Measurements from ENCODE around the gene NDUFAF8.

Gene NDUFAF8

DNA sequence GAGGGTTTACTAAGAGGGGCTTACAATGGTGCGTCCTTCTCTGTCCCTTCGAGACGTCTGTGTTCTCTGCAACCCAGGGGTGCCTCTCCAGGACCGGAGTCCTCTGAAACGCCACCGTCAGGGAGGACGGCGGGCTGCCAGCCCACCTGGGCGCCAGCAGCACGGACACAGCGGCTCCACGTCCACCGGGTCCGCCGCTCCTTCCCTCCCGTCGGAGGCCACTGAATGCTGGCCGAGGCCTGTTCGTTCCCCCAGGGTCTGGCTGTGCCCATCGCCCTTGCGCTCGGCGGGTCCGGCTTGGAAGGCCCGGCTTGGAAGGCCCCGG lies 666 bp upstream of the NDUFAF8 start:
- no peak for DNase-seq (ENCODE audit: low read depth, low spot score)

DNA sequence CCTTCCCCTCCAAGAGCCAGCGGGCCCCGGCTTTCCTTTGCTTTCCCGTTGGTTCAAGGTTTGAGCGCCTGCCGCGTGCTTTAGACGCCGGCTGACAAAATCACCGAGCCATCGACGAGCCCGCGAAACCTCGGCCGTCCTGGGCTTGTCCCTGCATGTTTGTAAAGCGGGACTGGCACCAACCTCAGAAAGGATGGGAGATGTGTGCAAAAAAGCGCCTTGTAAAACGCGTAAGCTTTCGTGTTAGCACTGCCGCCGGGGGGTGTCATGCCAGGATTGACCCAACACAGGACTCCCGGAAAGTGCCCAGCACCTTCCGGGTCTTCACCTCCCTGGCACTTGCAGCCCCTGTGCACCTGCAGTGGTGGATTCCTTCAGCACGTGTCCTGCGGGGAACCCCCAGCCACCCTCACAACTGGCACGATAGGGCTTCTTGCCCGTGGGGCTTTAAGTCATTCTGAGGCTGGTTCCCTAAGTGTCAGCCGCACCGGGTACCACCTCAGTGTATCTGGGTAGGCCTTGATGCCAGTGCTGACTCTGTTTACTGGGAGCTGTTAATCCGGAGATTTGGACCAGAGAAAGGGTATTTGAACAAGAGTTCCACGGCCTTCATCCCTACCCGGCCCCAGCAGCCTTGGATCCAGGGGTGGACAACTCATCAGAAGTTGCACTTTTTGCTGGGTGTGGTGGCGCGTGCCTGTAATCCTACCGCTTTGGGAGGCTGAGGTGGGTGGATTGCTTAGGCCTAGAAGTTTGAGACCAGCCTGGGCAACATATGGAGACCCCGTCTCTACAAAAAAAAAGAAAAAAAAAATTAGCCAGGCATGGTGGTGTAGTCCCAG lies 817 bp downstream of the NDUFAF8 start:
- no peak for DNase-seq (ENCODE audit: low read depth, low spot score)

DNA sequence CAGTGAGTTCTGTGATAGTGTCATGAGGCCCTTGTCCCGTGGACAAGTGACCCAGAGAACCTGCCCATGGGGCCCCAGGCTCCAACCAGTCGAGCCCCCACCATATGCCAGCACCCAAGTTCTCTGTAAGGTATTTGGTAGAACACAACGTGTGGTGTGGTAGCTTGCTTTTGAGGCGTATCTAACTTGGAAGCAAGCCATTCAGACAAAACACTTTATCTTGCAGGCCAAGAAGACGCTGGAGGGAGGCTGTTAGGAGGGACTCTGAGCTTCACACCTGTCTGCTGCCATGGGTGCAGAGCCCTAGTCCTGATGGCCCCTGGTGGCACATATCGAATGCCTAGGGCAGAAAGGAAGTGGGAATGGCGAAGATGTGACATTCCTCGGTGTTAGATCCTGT lies 1.6 kb downstream of the NDUFAF8 start:
- DNase-seq (ENCODE audit: low read depth, low spot score): no peak

DNA sequence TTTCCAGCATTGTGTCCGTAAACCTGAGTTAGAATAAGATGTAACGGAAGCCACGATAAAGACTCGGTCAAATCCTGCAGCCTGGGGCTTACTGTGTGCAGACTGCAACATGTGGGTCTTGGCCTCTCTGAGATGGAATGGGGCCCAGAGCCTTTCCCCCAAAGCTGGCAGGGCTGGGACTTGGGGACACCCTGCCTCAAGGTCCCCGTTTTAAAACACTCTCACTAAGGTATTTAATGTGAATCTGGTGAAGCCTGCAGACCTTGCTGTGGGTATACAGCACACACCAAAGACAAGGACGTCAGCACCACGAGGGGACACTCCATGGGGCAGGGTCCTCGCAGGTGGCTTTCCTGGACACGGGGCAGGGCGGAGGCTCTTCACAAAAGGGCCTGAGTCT lies 2.1 kb downstream of the NDUFAF8 start:
- no peak for DNase-seq (ENCODE audit: low read depth, low spot score)

DNA sequence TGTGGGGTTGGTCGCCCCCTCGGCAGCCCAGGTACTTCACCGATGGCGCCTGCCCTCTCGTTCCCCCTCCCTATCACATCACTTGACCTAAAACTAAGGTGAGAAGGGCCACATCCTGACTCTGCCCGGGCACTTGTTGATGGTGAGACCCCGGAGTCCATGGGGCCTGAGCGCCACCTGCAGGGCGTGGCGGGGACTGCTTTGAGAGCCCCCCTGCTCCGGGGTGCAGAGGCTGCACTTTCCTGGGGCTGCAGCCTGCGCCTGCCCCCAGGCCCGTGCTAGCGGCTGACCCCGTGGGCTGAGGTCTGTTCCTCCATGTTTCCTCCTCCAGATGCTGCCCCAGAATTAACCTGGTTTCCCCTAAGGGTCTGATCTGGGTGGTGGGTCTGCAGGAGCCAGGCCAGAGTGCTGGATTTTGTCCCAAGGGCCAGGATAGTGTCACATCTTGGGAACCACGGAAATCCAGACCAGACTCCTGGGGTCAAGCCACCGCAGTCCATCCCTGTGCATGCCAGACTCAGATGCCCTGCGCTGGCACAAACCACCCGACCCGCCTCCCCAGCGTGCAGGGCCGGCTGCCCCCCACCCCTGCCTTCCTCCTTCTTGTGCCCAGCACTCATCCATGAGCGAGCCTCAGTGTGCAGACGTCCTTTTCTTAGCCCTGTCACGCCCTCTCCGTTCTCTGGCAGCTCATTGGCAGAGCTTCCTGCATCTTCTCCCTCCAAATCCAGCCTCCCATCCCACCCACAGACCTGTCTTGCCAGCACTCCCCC lies 2.7 kb downstream of the NDUFAF8 start:
- peak; percentile 26 for DNase-seq (ENCODE audit: low read depth, low spot score)

DNA sequence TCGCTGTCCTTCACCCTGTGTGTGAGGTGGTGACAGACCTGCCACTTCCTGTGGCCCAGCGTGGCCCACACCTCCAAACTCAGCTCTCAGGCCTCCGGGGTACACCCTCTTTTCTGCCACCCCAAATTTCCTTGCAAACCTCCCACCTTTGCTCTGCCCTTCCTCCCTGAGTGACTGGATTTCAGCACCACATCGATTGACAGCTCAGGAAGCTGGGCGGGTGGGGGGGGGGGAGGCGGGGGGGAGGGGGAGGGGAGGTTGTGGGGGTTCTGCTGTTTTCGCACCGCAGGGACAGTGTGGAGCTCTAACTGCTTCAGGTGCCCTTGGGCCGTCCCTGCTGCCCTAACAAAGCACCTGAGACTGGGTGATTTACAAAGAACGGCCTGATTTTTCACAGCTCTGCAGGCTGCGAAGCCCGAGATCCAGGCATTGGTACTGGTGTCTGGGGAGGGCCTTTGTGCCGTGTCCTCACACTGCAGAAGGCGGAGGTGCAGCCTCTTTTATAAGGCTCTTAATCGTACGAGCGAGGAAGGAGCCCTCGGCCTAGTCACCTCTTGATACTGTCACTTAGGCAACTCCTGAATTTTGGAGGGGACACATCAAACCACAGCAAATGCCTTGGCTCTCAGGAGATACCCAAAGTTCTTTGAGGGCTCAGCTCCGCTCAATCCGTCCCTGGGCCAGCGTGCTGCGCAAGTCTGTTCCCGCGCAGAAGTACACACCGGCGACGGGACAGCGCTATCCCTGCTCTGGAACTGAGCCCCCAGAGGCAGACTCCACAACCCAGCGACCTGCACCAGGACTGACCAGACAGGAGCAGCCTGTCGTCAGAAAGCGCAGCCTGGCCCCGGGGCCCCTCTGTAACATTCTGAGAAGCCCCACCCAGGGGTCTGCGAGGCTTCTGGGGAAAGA lies 3.6 kb downstream of the NDUFAF8 start:
- DNase-seq (ENCODE audit: low read depth, low spot score): no peak

DNA sequence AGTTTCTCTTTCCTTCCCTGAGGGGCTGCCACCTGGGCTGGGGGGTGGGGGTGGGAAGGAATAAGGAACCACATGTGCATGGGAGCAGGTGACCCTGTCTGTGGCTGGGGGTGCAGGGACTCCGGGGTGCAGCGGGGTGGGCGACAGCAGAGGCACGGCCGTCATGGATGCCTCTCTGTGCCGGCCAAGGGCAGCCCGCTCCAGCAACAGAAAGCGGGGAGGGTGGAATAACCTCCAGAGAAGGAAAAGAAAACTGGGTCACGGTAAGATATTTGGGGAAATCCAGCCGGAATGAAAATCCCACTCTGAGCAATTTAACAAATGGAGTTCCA lies 4.2 kb downstream of the NDUFAF8 start:
- DNase-seq (ENCODE audit: low read depth, low spot score): no peak

DNA sequence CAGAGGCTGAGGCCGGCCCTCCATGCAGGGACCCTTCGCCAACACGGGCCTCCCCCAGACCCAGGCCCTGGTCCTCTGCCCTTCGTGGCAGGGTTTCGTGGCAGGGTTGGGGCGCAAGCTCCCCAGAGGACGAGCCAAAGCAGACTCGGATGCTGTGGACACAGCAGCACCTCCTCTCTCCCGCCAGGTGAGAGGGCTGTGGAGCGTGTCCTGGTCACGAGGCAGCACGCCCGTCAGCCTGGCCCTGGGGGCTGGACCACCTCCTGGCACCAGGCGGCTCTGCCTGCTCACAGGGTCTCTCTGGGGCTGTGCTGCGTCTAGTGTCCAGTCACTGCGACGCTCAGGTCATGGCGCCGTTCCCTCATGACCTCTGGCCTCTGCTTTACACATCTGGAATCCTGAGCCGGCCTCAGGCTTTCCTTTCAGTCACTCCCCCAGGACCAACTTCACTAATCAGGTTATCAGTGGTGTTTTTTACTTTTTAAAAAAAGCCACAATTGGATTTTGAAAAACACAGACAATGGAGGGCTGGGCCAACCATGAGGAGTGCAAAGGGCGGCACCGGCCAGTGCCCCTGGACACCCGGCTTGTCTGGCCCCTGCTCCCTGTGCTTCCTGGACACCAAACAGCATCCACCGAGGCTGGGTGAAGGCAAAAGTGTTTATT lies 5.4 kb downstream of the NDUFAF8 start:
- DNase-seq (ENCODE audit: low read depth, low spot score): no peak

DNA sequence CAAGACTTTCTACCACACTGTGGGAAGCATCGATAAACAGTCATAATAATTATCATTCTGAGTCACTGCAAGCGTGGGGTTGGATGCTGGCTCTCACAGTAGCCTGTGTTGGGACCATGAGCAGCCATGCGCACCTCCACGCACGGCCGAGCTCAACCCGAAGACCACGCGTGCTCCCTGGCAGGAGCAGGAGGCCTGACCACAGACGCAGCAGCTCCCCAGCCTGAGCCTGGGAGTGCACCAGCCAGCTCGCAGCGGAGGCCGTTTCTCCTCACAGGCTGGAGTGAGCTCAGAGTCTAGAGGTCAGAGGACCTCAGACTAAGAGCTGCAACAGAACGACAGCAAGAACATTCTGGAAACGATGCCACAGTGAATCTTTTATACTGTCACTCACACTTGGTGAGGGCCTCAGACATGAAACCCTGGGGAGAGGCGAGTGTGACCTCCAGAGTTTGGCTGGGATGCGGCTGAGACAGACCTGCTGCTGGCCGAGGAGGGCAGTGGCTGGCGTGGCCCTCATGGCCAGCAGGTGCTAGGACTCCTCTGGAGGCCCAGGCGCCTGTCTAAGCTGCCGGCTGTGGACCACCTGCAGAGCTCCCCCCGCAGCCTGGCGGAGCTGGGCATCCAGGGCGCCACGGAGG lies 6.0 kb downstream of the NDUFAF8 start:
- no peak for DNase-seq (ENCODE audit: low read depth, low spot score)

DNA sequence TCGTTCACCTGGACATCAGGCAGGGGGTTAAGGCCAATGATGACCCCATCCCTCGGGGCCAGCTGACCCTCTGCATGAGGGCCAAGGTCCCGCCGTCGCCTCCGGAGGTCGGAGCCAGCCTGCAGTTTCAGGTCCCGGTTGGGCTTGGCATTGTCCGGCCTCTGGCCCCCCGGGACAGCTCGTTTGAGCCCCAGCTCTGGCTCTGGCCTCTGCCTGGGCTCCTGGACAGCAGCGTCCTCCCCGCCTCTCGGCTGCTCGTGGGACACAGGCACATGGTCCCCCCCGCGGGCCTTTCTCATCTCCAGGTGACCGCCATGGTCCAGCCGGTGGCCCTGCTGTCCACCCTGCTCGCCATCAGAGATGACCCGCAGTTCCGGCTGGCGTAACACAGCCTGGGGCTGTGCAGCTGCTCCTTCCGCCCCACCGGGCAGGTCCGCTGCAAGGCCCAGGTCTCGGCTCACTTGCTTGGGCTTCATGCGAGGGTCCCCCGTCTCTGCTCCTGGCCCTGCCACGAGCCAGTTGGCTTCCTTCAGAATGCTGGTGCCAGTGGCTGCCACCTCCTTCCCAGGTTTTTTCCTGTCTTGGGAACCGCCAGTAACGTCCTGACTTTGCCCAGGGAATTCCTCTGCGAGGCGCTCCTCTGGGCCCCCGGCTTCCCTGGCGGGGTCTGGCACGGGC lies 6.7 kb downstream of the NDUFAF8 start:
- DNase-seq (ENCODE audit: low read depth, low spot score): no peak

DNA sequence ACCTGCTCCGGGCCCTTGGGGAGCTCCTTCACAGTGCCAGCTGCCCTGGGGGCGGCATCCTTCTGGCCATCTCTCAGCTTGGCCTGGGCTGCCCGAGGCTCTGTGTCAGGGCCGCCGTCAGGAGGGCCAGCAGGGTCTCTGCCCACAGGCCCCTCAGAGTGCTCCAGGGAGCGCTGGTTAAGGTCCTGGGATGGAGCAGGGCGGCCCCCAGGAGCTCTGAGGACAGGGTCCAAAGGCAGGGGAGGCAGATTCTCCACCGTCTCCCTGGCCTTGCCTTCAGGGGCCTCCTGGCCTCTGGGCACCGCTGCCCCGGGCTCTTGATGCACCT lies 7.2 kb downstream of the NDUFAF8 start:
- no peak for DNase-seq (ENCODE audit: low read depth, low spot score)

DNA sequence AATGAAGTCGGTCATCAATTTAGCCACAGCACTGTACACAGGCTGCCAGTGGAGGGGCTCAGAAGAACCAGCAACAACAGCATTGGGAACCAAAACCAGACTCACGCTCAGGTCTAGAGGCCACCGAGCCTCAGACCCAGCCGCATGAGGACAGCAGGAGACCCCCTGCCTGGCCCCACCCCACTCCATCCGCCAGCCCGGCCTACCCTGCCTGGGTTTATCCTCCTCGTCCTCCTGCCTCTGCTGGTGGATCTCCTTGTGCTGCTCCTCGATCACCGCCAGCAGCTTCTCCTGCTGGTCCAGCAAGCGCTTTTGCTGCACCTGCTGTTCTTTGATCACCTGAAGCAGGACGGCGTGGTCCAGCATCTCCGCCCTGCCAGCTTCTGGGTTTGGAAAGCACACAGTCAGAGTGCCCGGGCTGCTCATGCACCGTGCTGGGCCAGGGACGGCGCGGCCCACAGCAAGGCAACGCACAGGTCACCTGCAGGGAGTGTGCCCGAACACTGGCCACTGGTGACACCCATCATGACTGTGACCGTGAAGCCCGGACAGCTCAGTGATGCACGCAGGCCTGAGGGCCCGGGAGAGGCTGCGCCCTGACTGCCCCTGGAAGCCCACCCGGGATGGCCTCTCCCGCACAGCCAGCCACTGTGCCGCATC lies 7.7 kb downstream of the NDUFAF8 start:
- DNase-seq (ENCODE audit: low read depth, low spot score): no peak

DNA sequence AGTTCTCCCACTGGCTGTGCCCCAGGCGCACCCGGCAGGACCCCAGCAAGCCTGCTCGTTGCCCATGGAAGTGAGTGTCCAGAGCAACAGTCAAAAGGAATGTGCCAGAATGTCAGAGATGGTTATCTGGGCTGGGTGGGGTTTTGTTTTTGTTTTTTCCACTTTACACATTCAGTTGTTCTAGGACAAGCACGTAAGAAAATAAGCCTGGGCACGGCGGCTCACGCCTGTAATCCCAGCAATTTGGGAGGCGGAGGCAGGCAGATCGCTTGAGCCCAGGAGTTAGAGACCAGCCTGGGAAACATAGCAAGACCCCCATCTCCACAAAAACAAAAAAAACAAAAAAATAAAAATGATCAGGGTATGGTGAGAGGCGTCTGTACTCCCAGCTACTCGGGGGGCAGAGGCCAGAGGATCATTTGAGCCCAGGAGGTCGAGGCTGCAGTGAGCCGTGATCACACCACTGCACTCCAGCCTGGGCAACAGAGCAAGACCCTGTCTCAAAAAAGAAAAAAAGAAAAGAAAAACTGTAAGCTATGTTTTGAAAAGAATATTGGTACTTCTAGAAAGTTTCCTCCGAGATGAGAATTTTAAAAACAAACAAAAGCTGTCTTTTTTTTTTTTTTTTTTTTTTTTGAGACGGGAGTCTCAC lies 8.3 kb downstream of the NDUFAF8 start:
- no peak for DNase-seq (ENCODE audit: low read depth, low spot score)

DNA sequence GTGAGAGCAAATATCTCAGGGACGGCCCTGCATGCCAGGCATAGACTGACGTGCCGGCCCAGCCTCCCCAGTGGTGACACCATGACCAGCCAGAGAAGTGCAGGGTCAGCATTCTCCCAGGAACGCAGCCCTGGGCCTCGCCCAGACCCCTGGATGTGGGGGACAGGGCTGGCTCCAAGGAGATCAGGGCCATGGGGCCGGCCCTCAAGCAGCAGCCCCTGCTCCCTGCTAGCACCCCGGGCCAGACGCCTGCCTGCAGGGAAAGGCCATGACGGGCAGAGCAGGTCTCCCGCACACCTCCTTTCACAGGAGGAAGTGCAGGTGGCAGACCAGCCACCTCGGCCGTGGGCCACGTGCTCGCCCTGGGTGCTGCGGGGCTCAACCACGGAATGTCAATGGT lies 9.5 kb downstream of the NDUFAF8 start:
- no peak for DNase-seq (ENCODE audit: low read depth, low spot score)

DNA sequence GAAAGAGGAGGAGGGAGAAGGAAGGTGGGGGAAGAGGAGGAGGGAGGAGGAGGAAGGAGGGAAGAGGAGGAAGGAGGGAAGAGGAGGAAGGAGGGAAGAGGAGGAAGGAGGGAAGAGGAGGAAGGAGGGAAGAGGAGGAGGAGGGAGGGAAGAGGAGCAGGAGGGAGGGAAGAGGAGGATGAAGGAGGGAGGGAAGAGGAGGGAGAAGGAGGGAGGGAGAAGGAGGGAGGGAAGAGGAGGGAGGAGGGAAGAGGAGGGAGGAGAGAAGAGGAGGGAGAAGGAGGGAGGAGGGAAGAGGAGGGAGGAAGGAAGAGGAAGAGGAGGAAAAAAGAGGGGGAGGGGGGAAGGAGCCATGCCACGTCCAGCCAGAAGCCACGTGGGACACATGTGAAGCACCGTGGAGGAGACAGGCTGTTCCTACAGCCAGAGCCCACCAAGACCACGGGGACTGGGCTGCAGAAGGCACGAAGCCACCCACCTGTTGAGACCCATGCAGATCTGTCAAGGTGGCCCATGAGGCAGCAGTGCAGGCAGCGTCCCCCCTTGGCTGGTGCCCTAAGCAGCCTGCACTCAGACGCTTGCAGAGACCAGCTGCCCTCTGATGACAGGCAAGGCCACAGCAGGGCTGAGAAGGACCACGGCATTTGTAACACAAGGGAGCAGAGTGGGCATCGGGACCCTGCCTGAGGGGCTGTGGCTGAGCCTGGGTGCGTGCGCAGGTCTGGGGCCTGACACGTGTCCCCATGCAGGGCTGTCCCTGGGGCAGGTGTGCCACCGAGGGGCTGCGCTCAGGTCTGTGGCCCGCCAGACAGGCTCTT lies 10.3 kb downstream of the NDUFAF8 start:
- no peak for DNase-seq (ENCODE audit: low read depth, low spot score)

DNA sequence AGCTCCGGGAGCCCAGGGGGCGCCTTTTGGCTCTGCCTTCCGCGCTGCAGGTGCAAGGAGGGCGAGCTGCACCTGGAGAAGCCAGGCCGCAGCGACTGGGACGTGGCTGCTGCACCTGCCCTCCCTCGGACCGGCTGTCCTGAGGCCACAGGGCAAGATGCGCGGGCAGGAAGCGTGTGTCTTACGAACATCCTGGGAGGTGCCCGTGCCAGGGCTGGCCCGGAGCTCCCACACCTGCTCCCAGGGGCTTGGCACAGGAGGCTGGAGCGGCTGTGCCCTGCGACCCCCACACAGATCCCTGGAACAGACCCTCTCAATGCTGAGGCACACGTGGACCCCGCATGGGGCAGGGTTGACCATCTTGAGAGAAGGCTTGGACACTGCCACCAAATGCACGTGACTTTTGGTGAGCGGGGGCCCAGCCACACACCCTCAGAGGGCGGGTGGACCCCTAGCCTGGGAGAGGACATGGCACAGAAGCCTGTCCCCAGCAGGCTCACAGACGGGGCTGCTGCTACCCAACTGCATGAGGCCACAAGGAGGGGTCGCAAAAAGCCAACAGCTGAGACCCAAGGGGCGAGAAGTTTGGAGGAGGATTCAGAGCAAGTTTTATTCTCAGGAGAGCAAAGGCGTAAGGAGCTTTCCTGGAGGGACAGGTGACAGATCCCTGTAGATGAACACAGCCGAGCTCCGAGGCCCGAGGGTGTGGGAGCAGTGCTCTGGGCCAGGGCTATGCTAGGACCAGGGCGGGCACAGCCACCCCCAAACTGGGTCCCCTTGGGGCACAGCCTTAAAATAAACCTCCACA lies 11.4 kb downstream of the NDUFAF8 start:
- no peak for DNase-seq (ENCODE audit: low read depth, low spot score)

DNA sequence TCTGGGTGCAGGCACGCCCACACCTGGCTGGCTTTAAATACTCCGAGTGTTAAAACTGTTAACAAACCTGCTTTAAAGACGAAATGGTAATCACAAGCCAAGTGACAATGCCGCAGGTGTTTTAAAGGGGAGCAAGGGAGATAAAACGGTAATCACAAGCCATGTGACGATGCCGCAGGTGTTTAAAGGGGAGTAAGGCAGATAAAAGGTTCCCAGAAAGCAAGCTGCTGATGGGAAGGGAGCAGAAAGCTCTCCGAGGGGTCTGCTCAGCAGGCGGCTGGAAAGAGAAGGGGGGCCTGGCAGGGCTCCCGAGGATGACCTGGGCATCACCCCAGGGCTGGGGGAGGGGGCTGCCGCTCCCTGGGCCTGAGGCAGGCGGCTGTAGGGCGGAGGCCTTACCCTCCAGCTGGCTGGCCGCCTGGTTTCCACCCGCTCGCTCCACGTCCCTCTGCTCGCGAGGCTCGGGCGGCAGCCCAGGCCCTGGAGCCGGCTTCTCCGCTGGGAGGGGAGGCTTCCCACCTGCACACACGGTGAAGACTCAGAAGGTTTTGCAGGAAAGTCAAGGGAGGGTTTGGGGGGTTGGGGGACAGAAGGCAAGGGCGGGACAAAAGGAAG lies 12.1 kb downstream of the NDUFAF8 start:
- no peak for DNase-seq (ENCODE audit: low read depth, low spot score)
